CD4-positive, alpha-beta T cell treated with Interleukin-15 for 4 hours (primary cell): Measurements from ENCODE around the gene FXYD7.

Experiments used
- DNase-seq: peaks from one replicate; pipeline ENCODE4 v3.0.0-alpha.2; 2020; ENCODE audit warnings: low spot score

FXYD7 gene

GRCh38 chr19:35110974-35111373, 32.1 kb upstream of the FXYD7 start:
- DNase-seq, result no peak

- DNase-seq, result no peak
Measured at GRCh38 chr19:35112995-35113688, 29.9 kb upstream of the FXYD7 start.

DNA sequence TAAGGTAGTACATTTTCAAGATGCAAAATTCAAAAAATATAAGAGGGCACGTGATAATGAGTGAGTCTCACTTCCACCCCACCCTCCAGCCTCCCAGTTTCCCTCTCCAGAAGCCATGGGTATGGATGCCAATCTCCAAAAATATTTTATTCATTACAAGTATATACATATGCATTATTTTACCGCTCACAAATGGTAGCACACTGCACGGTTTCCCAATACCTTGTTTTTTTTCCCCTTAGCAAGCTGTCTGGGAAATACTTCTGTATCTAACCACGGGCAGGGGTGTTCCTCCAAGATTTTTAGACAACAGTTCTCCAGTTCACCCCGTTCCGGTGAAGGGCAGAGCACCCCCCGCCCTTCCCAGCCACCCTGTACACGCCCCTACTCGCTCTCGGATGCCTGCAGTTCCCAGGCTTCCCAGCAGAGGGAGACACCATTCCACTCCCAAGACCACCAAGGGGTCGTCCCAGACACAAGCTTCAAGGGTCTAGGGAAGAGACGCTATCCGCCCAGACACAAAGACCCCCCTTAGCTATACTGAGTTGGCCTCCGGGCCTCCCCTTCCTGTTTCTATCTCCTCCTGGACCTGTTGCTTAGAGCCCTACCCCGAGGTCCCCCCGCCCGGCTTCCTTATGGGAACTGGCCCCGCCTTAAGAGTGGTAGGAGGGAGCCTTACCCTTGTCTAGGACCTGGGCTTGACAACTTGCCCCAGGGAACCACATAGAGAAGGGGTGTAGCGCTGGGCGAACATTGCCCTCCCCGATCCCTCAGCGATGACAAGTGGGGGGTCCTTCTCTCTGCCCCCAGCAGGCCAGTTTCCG, 28.5 kb upstream of the FXYD7 start:
- peak; percentile 65 for DNase-seq

DNA sequence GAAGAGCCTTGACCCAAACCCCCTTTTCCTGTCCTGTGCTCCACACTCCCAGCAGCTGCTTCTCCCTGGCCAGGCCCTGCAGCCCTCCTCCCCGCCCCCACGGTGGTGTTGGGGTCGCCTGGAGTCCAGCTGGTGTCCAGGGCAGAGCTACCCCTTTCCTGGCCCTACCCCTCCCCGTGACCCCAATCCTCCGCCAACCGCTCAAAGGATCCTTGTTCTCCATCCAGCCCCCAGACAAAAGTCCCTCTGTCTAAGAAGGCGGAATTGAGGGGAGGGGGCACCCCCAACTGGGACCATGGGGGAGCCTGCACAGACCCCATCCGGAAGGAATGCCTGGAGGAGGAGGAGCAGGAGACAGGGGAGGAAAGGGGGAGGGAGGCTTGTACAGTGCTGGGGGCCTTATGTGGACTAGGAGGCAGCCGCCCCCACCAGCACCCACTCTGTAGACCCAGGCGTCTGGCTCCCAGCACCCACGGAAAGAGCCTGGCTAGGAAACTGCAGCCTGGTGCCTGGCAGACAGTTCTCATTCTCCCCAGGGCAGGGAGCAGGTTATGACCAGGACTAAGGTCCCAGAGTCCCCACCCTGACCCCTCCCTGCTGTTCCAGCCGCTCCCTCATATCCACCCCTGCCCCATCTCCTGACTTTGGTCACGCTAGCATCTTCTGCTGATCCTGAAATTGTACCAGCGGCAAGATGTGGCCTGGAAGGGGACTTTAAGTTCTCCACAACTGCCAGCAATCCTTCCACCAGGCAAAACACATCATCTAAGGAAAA, 27.7 kb upstream of the FXYD7 start, which contains the start of gene FXYD3:
Gene FXYD3 (plus strand): TSS at position 647 of the 775 bp plus-strand sequence. CDS start 3,554 bp downstream, outside the sequence.
- DNase-seq, result no peak

DNA sequence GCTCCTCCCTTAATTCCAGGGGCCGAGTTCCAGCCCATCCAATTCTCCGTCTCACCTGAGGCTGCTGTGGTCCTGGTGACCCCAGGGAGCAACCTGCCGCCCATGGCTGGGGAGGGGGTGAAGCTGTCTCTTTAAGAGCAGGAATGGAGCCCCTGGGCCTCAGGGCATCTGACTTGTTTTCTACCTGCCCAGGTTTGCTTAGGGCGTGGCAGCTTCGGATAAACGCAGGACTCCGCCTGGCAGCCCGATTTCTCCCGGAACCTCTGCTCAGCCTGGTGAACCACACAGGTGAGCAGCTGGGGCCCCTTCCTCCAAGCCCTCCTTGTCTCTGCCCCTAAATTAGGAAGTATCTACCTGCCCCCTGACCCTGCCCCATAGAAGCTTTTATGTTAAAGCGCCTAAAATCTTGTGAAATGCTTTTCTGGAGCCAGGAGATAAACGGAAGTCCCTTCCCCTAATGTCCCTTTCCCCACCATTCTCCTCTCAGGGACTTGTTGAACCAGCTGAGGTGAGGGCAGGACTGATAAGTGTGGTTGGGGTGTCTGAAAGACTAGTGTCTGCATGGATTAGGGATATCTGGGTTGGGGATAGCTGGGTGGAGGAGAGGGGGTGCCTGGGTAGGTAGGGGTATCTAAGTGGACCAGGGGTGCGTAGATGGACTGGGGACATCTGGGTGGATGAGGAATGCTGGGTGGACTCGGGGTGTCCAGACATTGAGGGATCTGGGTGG, 26.8 kb upstream of the FXYD7 start:
- no peak for DNase-seq

DNA sequence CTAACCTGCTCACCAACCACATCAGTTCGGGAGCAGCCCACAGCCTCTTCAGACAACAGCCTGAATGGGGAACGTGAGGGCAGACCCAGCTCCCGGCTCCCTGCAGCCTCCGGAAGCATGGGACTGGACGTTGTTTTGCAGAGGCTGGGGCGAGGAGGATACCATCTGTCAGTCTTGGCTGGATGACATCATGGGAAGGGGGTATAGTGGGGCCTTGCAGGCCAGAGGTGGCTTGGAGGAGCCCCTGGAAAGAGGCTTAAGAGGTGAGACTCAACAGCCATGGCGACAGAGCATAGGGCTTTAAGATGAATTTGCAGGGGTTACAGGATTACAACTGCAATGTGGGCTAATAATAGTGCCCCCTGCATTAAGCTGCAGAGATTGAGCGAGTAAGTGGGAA, 25.9 kb upstream of the FXYD7 start:
- no peak for DNase-seq

DNA sequence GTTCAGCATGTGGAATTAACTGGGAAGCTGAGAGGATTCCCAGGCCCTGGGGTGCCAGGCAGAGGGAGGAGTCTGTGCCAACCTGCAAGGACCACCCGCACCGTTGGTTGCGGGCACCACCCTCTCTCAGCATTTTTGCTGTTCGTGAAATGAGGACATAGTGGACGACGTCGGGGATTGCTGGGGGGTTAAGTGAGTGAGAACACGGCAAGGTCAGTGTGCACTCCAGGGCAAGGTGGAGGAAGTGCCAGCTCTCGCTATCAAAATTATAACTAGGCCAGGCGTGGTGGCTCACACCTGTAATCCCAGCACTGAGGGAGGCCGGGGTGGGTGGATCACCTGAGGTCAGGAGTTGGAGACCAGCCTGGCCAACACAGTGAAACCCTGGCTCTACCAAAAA, 25.3 kb upstream of the FXYD7 start:
- DNase-seq, result no peak

DNA sequence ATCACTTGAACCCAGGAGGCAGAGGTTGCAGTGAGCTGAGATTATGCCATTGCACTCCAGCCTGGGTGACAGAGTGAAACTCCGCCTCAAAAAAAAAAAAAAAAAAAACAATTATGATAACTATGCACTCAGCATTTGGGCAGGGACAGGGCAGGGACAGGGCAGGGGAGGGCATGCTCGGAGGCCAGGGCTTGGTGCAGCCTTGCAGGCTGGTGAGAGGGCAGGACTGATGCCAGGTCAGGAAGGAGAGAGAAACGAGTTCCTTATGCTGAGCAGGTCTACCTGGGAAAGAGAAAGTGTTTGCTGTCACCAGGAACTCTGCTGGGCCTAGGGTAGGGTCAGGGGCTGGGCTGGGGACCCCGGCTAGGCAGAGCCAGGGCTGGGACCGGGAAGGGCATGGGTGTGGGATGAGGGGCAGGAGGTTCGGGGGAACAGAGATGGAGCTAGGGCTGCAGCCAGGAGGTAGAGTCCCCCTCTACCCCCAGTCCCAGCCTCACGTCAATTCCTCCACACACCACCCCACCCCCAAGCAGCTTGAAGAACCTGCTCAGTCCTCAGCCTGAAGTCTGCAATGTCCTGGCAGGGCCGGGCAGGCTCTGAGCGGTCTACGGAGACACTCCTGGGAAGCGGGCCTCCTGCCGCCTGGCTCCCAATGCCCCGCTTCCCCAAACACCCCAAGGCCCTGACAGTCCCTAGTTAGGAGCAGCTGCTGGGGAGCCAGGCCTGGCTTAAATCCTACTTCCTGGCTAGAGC, 24.6 kb upstream of the FXYD7 start:
- DNase-seq, result no peak

GRCh38 chr19:35119091-35119490, 24.0 kb upstream of the FXYD7 start:
- DNase-seq, result no peak

- no peak for DNase-seq
Measured at GRCh38 chr19:35119578-35120155, 23.4 kb upstream of the FXYD7 start.

GRCh38 chr19:35120492-35120891, 22.6 kb upstream of the FXYD7 start:
- DNase-seq, result no peak

- no peak for DNase-seq
Measured at GRCh38 chr19:35120898-35121297, 22.2 kb upstream of the FXYD7 start.

GRCh38 chr19:35122687-35123551, 20.1 kb upstream of the FXYD7 start:
- no peak for DNase-seq

DNA sequence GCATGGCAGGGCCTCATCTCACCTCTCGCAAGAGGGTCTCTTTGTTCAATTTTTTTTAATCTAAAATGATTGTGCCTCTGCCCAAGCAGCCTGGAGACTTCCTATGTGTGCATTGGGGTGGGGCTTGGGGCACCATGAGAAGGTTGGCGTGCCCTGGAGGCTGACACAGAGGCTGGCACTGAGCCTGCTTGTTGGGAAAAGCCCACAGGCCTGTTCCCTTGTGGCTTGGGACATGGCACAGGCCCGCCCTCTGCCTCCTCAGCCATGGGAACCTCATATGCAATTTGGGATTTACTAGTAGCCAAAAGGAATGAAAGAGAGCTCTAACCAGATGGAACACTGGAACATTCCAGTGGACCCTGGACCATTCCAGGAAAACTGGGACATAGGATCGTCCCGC, 19.5 kb upstream of the FXYD7 start:
- no peak for DNase-seq

- DNase-seq, result peak; percentile 90
Measured at GRCh38 chr19:35124098-35125060, 18.7 kb upstream of the FXYD7 start.

GRCh38 chr19:35125270-35125717, 17.8 kb upstream of the FXYD7 start:
- no peak for DNase-seq

DNA sequence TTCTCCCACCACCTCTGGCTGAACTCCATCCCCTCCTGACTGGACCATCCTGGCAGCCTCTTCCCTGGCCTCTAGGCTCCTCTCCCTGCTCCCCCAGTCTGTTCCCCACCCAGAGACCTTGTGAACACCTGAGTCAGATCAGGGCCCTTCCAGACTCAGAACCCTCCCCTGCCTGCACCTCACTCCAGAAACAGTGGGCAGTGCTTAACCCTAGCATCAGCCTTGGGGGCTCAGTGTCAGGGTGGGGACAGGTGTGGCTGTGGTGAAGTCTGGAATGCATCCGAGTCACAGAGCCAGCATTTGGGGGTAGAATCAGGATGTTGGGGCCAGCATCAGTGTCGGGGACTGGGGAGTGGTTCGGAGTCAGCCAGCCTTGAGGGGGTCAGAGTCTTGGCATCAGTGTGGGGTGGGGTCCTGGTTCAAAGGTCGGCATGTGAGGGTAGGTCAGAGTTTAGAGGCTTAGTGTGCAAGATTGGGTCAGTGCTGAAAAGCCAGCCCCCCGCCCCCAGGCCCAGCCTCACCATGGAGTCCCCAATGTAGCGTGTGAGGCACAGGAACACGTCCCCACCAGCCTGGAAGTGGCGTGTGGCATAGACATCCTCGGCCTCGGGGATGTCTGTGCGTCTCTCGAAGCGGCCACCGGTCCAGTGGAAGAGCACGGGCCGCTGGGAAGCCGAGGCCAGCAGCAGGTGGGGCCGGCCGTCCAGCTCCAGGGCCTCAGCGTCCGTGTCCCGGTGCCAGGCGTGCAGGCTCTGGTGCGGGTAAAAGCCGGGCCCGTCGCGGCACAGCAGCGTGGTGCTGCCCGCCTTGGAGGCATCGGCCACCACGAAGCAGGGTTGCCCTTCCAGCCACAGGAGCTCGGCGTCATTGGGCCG, 17.1 kb upstream of the FXYD7 start:
- DNase-seq, result no peak

GRCh38 chr19:35126624-35126959, 16.5 kb upstream of the FXYD7 start:
- no peak for DNase-seq
